Duodenal mucosa (tissue), 2 donors: ENCODE measurements around the gene MXI1.

Source experiments
- H3K27ac ChIP-seq: one replicate; pipeline ENCODE4 v1.7.0; 2013; ENCODE audit warnings: low read depth, low read length
- H3K27me3 ChIP-seq, 2 donors: one replicate each; pipeline ENCODE4 v1.7.0; 2013; ENCODE audit warnings: low read length in 2 of 2, control low read depth in 1 of 2; ENCODE audit not compliant: insufficient read depth in 2 of 2, control insufficient read depth in 1 of 2
- H3K36me3 ChIP-seq, 2 donors: one replicate each; pipeline ENCODE4 v1.7.0; 2013; ENCODE audit warnings: low read length in 2 of 2, control low read depth in 1 of 2; ENCODE audit not compliant: insufficient read depth in 2 of 2, control insufficient read depth in 1 of 2
- H3K4me1 ChIP-seq, 2 donors: one replicate each; pipeline ENCODE4 v1.7.0; 2013; ENCODE audit warnings: low read length in 2 of 2, control low read depth in 1 of 2; ENCODE audit not compliant: insufficient read depth in 2 of 2, control insufficient read depth in 1 of 2
- H3K4me3 ChIP-seq, 2 donors: one replicate each; pipeline ENCODE4 v1.7.0; 2013; ENCODE audit warnings: low read length in 2 of 2, low read depth in 1 of 2
- H3K9ac ChIP-seq, 2 donors: one replicate each; pipeline ENCODE4 v1.7.0; 2013; ENCODE audit warnings: low read length in 2 of 2, low read depth in 1 of 2
- H3K9me3 ChIP-seq, 2 donors: one replicate each; pipeline ENCODE4 v1.7.0; 2013; ENCODE audit warnings: low read length in 2 of 2, control low read depth in 1 of 2; ENCODE audit not compliant: control insufficient read depth in 1 of 2

Gene MXI1

DNA sequence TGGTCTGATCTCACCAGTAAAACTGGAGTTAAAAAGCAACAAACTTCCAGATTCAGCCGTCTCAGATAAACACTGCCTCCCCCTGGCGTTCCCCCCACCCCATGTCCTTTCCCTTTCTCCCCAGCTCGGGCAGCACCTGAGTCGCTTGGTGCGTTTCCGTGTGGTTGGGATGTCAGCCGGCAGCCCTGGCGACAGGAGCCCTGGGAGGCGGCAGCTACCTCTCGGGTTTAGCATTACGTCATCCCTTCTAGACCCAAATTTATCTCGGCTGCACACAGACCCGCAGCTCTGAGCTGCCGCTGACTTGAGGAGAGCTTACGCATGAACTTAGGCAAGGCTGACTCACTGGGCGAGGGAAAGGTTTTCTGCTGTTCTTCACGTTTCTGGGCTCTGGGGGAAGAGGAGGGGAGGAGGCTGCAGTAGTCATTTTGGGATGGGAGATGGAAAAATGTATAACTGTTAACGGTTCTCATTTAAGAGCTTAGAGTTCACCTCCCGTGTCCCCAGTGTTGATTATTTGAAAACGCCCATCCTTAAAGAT lies 14.4 kb downstream of the MXI1 start:
- H3K27me3 ChIP-seq, result no peaks in the 10 kb centered on the region
- peaks cover 13 to 26% of the 10 kb centered on the region in 2 donors for H3K4me1 ChIP-seq
- H3K27ac ChIP-seq, result peak overlapping the region; percentile 12
- no peaks in the 10 kb centered on the region for H3K9me3 ChIP-seq
- peak overlapping the region; percentile 11 to 54 for H3K4me3 ChIP-seq
- peak overlapping the region; percentile 21 to 61 for H3K9ac ChIP-seq
- H3K36me3 ChIP-seq, result no peaks in the 10 kb centered on the region

DNA sequence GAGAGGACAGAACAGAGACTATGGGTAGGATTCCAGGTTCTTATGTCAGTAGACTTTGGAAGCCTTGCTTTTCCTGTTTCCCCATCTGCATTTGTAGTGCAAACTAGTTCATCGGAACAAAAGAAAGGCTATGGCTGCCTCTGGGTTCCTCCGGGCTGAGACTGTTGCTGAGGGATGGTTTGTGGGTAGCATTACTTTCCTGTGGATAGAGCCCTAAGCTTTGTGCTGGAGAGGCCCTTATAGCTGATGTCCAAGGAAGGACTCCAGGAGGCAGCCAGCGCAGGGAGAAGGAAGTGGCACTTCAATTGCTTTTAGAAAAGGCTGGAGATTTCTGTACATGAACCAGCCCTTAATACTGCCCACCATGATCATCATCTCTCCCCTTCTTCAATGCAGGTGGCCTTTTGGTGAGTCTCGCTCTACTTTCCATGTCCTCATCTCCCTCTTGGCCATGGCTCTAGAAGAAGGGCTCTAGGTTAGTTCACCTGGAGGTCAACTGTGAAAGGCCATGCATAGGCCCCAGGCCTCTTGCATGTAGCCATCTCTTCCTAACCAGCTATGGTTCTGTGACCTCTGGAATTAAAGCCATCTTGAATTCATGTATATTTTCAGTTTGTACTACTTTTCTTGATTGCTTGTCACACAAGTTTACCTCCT lies 15.4 kb downstream of the MXI1 start:
- peak overlapping the region in 1 of 2 donors; percentile 21 for H3K9ac ChIP-seq
- H3K27me3 ChIP-seq, result no peaks in the 10 kb centered on the region
- no peak overlapping the region for H3K4me3 ChIP-seq
- H3K9me3 ChIP-seq, result no peaks in the 10 kb centered on the region
- peaks cover 16 to 26% of the 10 kb centered on the region in 2 donors for H3K4me1 ChIP-seq
- H3K36me3 ChIP-seq, result no peaks in the 10 kb centered on the region
- H3K27ac ChIP-seq, result no peak overlapping the region

DNA sequence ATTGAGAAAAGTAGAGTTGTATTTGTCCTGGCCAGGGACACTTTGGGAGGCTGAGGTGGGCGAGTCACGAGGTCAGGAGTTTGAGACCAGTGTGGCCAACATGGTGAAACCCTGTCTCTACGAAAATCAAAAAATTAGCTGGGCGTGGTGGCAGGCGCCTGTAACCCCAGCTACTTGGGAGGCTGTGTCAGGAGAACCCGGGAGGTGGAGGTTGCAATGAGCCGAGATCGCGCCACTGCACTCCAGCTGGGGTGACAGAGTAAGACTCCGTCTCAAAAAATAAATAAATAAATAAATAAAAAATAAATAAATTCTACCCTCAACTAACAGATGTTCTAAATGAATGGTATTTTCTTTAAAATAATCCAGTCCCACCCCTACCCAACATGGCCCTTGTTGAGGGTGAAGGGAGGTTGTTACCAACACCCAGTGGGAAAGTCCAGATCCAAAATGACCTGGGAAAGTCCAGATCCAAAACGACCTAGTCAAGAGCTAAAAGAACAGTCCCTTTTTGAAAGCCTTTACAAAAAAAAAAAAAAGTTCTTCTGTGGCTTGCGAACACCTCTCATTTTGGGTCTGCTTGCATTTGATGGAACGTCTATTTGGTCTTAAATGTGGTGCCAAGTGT lies 16.0 kb downstream of the MXI1 start:
- H3K9me3 ChIP-seq, result no peaks in the 10 kb centered on the region
- no peaks in the 10 kb centered on the region for H3K27me3 ChIP-seq
- H3K27ac ChIP-seq, result no peak overlapping the region
- H3K36me3 ChIP-seq, result peaks cover 0 to 5% of the 10 kb centered on the region in 2 donors
- no peak overlapping the region for H3K4me3 ChIP-seq
- no peak overlapping the region for H3K9ac ChIP-seq
- peaks cover 16 to 26% of the 10 kb centered on the region in 2 donors for H3K4me1 ChIP-seq

DNA sequence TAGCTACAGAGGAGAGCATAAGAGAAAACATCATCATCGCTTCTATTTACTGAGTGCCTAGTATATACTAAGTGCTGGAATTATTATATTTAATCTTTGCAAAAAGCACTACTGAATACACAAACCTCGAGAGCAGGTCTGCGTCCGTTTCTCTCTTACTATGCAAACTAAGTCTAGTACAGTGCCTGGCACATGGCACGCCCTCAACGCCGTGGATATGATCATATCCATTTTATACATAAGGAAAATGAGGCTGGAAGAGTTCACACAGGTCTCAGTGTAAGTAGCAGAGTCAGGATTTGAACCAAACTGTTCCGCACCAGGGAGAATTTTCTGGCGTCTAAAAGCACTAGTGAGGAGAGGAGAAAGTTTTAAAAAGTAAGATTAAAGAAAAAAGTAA lies 17.6 kb downstream of the MXI1 start:
- Histone ChIP-seq H3K4me1 (peaks cover 16 to 24% of the 10 kb centered on the region in 2 donors), H3K4me3 (peak overlapping the region in 1 of 2 donors; percentile 67), H3K27me3 (no peaks in the 10 kb centered on the region), H3K36me3 (peaks cover 4 to 6% of the 10 kb centered on the region in 2 donors), H3K9ac (peak overlapping the region; percentile 28 to 49), H3K9me3 (no peaks in the 10 kb centered on the region), H3K27ac (no peak overlapping the region)

DNA sequence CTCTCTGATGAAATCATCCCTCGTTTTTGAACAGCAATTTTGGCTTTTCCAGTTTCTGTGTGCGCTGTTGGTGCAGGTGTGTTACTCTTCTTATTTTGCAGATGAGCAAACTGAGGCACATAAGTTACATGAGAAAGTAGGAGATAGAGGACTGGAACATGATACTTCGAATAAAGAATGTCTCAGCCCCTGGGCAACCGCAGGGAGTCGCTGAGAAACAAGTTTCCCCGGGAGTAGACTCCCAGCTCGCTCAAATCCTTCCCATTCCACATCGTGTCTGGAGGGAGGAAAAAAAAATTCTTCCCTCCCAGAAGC lies 18.0 kb downstream of the MXI1 start:
- H3K36me3 ChIP-seq, result peaks cover 4 to 6% of the 10 kb centered on the region in 2 donors
- H3K27ac ChIP-seq, result no peak overlapping the region
- H3K9me3 ChIP-seq, result no peaks in the 10 kb centered on the region
- H3K4me1 ChIP-seq, result peaks cover 16 to 20% of the 10 kb centered on the region in 2 donors
- H3K9ac ChIP-seq, result peak overlapping the region; percentile 28 to 49
- H3K4me3 ChIP-seq, result peak overlapping the region; percentile 58 to 67
- no peaks in the 10 kb centered on the region for H3K27me3 ChIP-seq

DNA sequence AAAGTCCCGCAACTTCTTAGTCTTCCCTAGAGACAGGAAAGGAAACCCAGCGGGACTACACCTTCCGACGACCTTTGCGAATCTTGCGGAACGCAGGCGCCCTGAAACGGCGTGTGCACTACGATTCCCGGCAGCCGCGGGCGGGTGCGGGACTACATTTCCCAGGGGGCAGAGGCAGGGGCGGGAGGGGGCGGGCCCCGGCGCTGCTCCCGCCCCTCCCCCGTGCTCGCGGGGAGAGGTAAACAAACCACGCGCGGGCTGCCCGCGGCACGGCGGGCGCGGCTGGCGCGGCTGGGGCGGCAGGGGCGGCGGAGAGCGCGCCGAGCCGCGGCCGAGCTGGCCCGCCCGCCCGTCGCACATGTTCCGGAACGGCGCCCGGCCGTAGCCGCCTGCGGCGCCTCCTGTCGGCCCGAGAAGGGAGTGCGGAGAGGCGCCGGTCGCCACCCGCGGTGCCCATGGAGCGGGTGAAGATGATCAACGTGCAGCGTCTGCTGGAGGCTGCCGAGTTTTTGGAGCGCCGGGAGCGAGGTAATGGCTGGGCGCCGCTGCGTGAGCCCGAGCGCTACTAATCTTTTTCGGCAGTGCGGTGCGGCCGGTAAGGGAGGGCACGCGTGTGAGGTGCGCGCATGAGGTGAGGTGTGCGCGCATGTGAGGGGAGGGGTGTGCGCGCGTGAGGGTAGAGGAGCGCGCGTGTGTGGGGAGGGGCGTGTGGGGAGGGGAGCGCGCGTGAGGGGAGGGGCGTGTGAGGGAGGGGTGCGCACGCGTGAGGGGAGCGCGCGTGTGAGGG lies 18.5 kb downstream of the MXI1 start:
- H3K27ac ChIP-seq, result peak overlapping the region; percentile 92
- H3K9me3 ChIP-seq, result no peaks in the 10 kb centered on the region
- peaks cover 16 to 19% of the 10 kb centered on the region in 2 donors for H3K4me1 ChIP-seq
- H3K36me3 ChIP-seq, result peaks cover 4 to 6% of the 10 kb centered on the region in 2 donors
- no peaks in the 10 kb centered on the region for H3K27me3 ChIP-seq
- peak overlapping the region; percentile 49 to 69 for H3K9ac ChIP-seq
- H3K4me3 ChIP-seq, result peak overlapping the region; percentile 79 to 87

DNA sequence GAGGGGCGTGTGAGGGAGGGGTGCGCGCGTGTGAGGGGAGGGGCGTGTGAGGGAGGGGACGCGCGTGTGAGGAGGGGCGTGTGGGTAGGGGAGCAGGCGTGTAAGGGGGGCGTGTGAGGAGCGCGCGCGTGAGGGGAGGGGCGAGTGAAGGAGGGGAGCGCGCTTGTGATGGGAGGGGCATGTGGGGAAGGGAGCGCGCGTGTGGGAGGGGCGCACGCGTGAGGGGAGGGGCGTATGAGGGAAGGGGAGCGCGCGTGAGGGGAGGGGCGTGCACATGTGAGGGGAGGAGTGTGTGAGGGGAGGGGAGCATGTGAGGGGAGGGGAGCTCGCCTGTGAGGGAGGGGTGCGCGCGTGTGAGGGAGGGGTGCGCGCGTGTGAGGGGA lies 19.1 kb downstream of the MXI1 start:
- Histone ChIP-seq H3K9me3 (no peaks in the 10 kb centered on the region), H3K9ac (no peak overlapping the region), H3K27ac (peak overlapping the region; percentile 92), H3K36me3 (peaks cover 4 to 6% of the 10 kb centered on the region in 2 donors), H3K4me1 (peaks cover 11 to 16% of the 10 kb centered on the region in 2 donors), H3K4me3 (peak overlapping the region; percentile 79 to 87), H3K27me3 (no peaks in the 10 kb centered on the region)

DNA sequence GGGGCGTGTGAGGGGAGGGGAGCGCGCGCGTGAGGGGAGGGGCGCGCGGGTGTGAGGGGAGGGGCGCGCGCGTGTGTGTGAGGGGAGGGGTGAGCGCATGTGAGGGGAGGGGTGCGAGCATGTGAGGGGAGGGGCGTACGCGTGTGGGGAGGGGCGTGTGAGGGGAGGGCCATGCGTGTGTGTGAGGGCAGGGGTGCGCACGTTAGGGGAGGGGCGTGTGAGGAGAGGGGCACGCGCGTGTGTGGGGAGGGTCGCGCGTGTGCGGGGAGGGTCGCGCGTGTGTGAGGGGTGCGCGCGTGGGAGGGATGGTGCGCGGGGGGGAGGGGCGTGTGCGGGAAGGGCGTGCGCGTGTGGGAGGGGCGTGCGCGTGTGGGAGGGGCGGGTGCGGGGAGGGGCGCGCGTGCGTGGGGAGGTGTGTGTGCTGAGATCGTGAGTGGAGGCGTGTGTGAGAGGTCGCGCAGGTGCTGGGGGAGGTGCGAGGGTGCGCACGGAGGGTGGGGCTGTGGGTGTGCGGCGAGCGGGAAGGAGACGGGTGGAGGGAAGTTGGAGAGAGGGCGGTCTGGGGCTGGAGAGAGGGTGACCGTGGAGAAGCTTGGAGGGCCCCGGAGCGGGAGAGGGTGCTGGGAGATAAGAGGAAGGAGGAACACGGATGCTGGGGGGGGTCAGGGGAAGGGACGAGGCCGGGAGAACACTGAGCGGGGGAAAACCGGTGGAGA lies 19.7 kb downstream of the MXI1 start:
- H3K9me3 ChIP-seq, result no peaks in the 10 kb centered on the region
- no peaks in the 10 kb centered on the region for H3K27me3 ChIP-seq
- peak overlapping the region; percentile 92 for H3K27ac ChIP-seq
- peaks cover 5 to 11% of the 10 kb centered on the region in 2 donors for H3K4me1 ChIP-seq
- peak overlapping the region; percentile 79 to 87 for H3K4me3 ChIP-seq
- H3K36me3 ChIP-seq, result peaks cover 4 to 6% of the 10 kb centered on the region in 2 donors
- H3K9ac ChIP-seq, result peak overlapping the region in 1 of 2 donors; percentile 69

DNA sequence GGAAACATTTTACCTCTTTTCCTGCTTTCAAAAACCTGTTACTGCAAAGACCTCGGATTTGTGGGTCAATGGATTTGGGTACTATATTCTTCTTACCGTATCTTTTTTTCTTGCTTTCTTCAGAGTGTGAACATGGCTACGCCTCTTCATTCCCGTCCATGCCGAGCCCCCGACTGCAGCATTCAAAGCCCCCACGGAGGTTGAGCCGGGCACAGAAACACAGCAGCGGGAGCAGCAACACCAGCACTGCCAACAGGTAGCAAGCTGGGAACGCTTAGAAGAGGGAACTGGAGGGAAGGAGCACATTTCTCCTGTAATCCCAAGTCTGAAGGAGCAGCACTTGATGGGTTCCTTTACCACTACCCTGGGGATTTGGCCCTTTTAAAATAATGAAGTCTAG lies 20.7 kb downstream of the MXI1 start:
- peaks cover 3 to 7% of the 10 kb centered on the region in 2 donors for H3K4me1 ChIP-seq
- no peak overlapping the region for H3K9ac ChIP-seq
- H3K27ac ChIP-seq, result no peak overlapping the region
- peaks cover 4 to 6% of the 10 kb centered on the region in 2 donors for H3K36me3 ChIP-seq
- no peak overlapping the region for H3K4me3 ChIP-seq
- no peaks in the 10 kb centered on the region for H3K9me3 ChIP-seq
- no peaks in the 10 kb centered on the region for H3K27me3 ChIP-seq
